ENCODE measurements around the gene ENOX2. TPM values are rescaled to one million over a fixed set of nuclear protein-coding genes. Genes with fewer than 3 reads are reported as not detected.

The ENOX2 gene
- total RNA-seq, 1 donor from 2014 or later: 14.0 TPM

GRCh38 chrX:130719413-130719812 lies 183.6 kb downstream of the ENOX2 start:
- Mint-ChIP-seq H3K36me3 (ENCODE audit: low read depth, unreplicated experiment) (no peaks in the 10 kb centered on the region), H3K9me3 (ENCODE audit: unreplicated experiment) (no peaks in the 10 kb centered on the region), H3K27me3 (ENCODE audit: unreplicated experiment) (peaks cover 2% of the 10 kb centered on the region), H3K4me1 (ENCODE audit: unreplicated experiment) (no peaks in the 10 kb centered on the region), H3K27ac (ENCODE audit: unreplicated experiment) (no peak overlapping the region), H3K4me3 (ENCODE audit: unreplicated experiment) (no peak overlapping the region)
- DNase-seq (ENCODE audit: low spot score): no peak
- no peak for TF ChIP-seq CTCF (IDR thresholded peaks at IDR 0.05; ENCODE audit: unreplicated experiment)

GRCh38 chrX:130718137-130718536 lies 184.9 kb downstream of the ENOX2 start:
- Mint-ChIP-seq H3K4me3 (ENCODE audit: unreplicated experiment) (no peak overlapping the region), H3K4me1 (ENCODE audit: unreplicated experiment) (no peaks in the 10 kb centered on the region), H3K27ac (ENCODE audit: unreplicated experiment) (no peak overlapping the region), H3K9me3 (ENCODE audit: unreplicated experiment) (no peaks in the 10 kb centered on the region), H3K36me3 (ENCODE audit: low read depth, unreplicated experiment) (no peaks in the 10 kb centered on the region), H3K27me3 (ENCODE audit: unreplicated experiment) (peaks cover 2% of the 10 kb centered on the region)
- DNase-seq (ENCODE audit: low spot score): no peak
- no peak for TF ChIP-seq CTCF (IDR thresholded peaks at IDR 0.05; ENCODE audit: unreplicated experiment)

- TF ChIP-seq CTCF (IDR thresholded peaks at IDR 0.05; ENCODE audit: unreplicated experiment): no peak
- no peak overlapping the region for H3K27ac Mint-ChIP-seq (ENCODE audit: unreplicated experiment)
- no peaks in the 10 kb centered on the region for H3K9me3 Mint-ChIP-seq (ENCODE audit: unreplicated experiment)
- no peaks in the 10 kb centered on the region for H3K36me3 Mint-ChIP-seq (ENCODE audit: low read depth, unreplicated experiment)
- H3K27me3 Mint-ChIP-seq (ENCODE audit: unreplicated experiment): peaks cover 2% of the 10 kb centered on the region
- no peaks in the 10 kb centered on the region for H3K4me1 Mint-ChIP-seq (ENCODE audit: unreplicated experiment)
- H3K4me3 Mint-ChIP-seq (ENCODE audit: unreplicated experiment): no peak overlapping the region
- no peak for DNase-seq (ENCODE audit: low spot score)
Measured at GRCh38 chrX:130716781-130717413, 186.1 kb downstream of the ENOX2 start.

GRCh38 chrX:130716346-130716745 lies 186.7 kb downstream of the ENOX2 start:
- TF ChIP-seq CTCF (IDR thresholded peaks at IDR 0.05; ENCODE audit: unreplicated experiment): no peak
- H3K9me3 Mint-ChIP-seq (ENCODE audit: unreplicated experiment): no peaks in the 10 kb centered on the region
- H3K4me3 Mint-ChIP-seq (ENCODE audit: unreplicated experiment): no peak overlapping the region
- no peaks in the 10 kb centered on the region for H3K36me3 Mint-ChIP-seq (ENCODE audit: low read depth, unreplicated experiment)
- no peaks in the 10 kb centered on the region for H3K4me1 Mint-ChIP-seq (ENCODE audit: unreplicated experiment)
- no peak for DNase-seq (ENCODE audit: low spot score)
- no peak overlapping the region for H3K27ac Mint-ChIP-seq (ENCODE audit: unreplicated experiment)
- H3K27me3 Mint-ChIP-seq (ENCODE audit: unreplicated experiment): peaks cover 2% of the 10 kb centered on the region

GRCh38 chrX:130715299-130715698 lies 187.7 kb downstream of the ENOX2 start:
- no peak overlapping the region for H3K4me3 Mint-ChIP-seq (ENCODE audit: unreplicated experiment)
- H3K9me3 Mint-ChIP-seq (ENCODE audit: unreplicated experiment): no peaks in the 10 kb centered on the region
- H3K27me3 Mint-ChIP-seq (ENCODE audit: unreplicated experiment): peaks cover 2% of the 10 kb centered on the region
- TF ChIP-seq CTCF (IDR thresholded peaks at IDR 0.05; ENCODE audit: unreplicated experiment): no peak
- no peak overlapping the region for H3K27ac Mint-ChIP-seq (ENCODE audit: unreplicated experiment)
- H3K4me1 Mint-ChIP-seq (ENCODE audit: unreplicated experiment): peaks cover 5% of the 10 kb centered on the region
- no peaks in the 10 kb centered on the region for H3K36me3 Mint-ChIP-seq (ENCODE audit: low read depth, unreplicated experiment)
- DNase-seq (ENCODE audit: low spot score): no peak
